HFF-Myc (cell line): Measurements from ENCODE around the gene KAZN.

Experiments used
- DNase-seq: peaks from one replicate; pipeline ENCODE4 v3.0.0-alpha.2; 2011; ENCODE audit warnings: low read depth; ENCODE audit errors: extremely low read depth
- H3K4me3 ChIP-seq: replicated peaks from 2 replicates; pipeline ENCODE4 v1.5.1; 2011; ENCODE audit warnings: low read depth, mild to moderate bottlenecking, control low read depth, low read length
- CTCF ChIP-seq: IDR thresholded peaks from 2 replicates; pipeline ENCODE4 v1.5.1; 2012; ENCODE audit warnings: mild to moderate bottlenecking, low read depth, low read length, control low read depth; ENCODE audit errors: missing control alignments

Gene KAZN

GRCh38 chr1:15145327-15145726 is 546.8 kb downstream of the KAZN start:
- DNase-seq: no peak
- H3K4me3 ChIP-seq: no peak overlapping the region
- no peak for TF ChIP-seq CTCF

- no peak for TF ChIP-seq CTCF
- DNase-seq: no peak
- H3K4me3 ChIP-seq: no peak overlapping the region
Measured at GRCh38 chr1:15146142-15146680, 547.7 kb downstream of the KAZN start.

- no peak overlapping the region for H3K4me3 ChIP-seq
- no peak for TF ChIP-seq CTCF
- no peak for DNase-seq
Measured at GRCh38 chr1:15146971-15147376, 548.5 kb downstream of the KAZN start.

GRCh38 chr1:15148004-15148403 is 549.5 kb downstream of the KAZN start:
- TF ChIP-seq CTCF: no peak
- no peak for DNase-seq
- no peak overlapping the region for H3K4me3 ChIP-seq

GRCh38 chr1:15148475-15148874 is 550.0 kb downstream of the KAZN start:
- no peak for TF ChIP-seq CTCF
- DNase-seq: no peak
- no peak overlapping the region for H3K4me3 ChIP-seq

GRCh38 chr1:15148941-15149340 is 550.5 kb downstream of the KAZN start:
- DNase-seq: no peak
- no peak overlapping the region for H3K4me3 ChIP-seq
- TF ChIP-seq CTCF: no peak

- DNase-seq: no peak
- TF ChIP-seq CTCF: no peak
- H3K4me3 ChIP-seq: no peak overlapping the region
Measured at GRCh38 chr1:15150376-15150775, 551.9 kb downstream of the KAZN start.
